Mesenchymal stem cell (in vitro differentiated cells and primary cell): ENCODE data around the gene MPPED2.

ENCODE experiments used
- DNase-seq: peaks from one replicate; pipeline ENCODE4 v3.0.0-alpha.2; 2013
- H2AFZ ChIP-seq: one replicate; pipeline ENCODE4 v1.6.1; 2013; ENCODE audit warnings: low read depth, mild to moderate bottlenecking, control low read depth, inconsistent platforms, low read length, moderate library complexity
- H2AK5ac ChIP-seq: 2 replicates; pipeline ENCODE4 v1.6.1; 2013; ENCODE audit warnings: low read length, moderate library complexity, mild to moderate bottlenecking, inconsistent platforms; ENCODE audit not compliant: severe bottlenecking
- H2BK120ac ChIP-seq: one replicate; pipeline ENCODE4 v1.6.1; 2013; ENCODE audit warnings: low read depth, mild to moderate bottlenecking, inconsistent platforms, low read length, moderate library complexity
- H2BK12ac ChIP-seq, 2 experiments: one replicate each; pipeline ENCODE4 v1.6.1; 2013; ENCODE audit warnings: inconsistent platforms in 2 of 2, low read length in 2 of 2, mild to moderate bottlenecking in 2 of 2, moderate library complexity in 2 of 2, control low read depth in 1 of 2
- H2BK15ac ChIP-seq: one replicate; pipeline ENCODE4 v1.6.1; 2013; ENCODE audit warnings: mild to moderate bottlenecking, low read depth, inconsistent platforms; ENCODE audit not compliant: poor library complexity, severe bottlenecking
- H2BK5ac ChIP-seq: 2 replicates; pipeline ENCODE4 v1.6.1; 2013; ENCODE audit warnings: low read depth, mild to moderate bottlenecking, low read length, control low read depth, inconsistent platforms; ENCODE audit not compliant: poor library complexity, severe bottlenecking
- H3K14ac ChIP-seq, 2 experiments: one replicate each; pipeline ENCODE4 v1.6.1; 2013; ENCODE audit warnings: inconsistent platforms in 2 of 2, low read length in 2 of 2, control low read depth in 1 of 2, mild to moderate bottlenecking in 1 of 2, moderate library complexity in 1 of 2
- H3K18ac ChIP-seq, 2 experiments: one replicate each; pipeline ENCODE4 v1.6.1; 2013; ENCODE audit warnings: inconsistent platforms in 2 of 2, low read length in 2 of 2, control low read depth in 1 of 2, low read depth in 1 of 2, mild to moderate bottlenecking in 1 of 2
- H3K23ac ChIP-seq, 2 experiments: one replicate each; pipeline ENCODE4 v1.6.1; 2013; ENCODE audit warnings: inconsistent platforms in 2 of 2, low read length in 2 of 2, mild to moderate bottlenecking in 2 of 2, moderate library complexity in 2 of 2, control low read depth in 1 of 2
- H3K27ac ChIP-seq: 2 replicates; pipeline ENCODE4 v1.5.1; 2013; ENCODE audit warnings: mild to moderate bottlenecking, moderate library complexity, low read length, control low read depth, inconsistent platforms; ENCODE audit not compliant: poor library complexity, severe bottlenecking
- H3K27me3 ChIP-seq, 2 experiments: 2 replicates each; pipeline versions ENCODE4 v1.6.1 to v1.7.0; 2013; ENCODE audit warnings: low read length in 2 of 2, mild to moderate bottlenecking in 2 of 2, moderate library complexity in 2 of 2, control low read depth in 1 of 2, inconsistent platforms in 1 of 2; ENCODE audit not compliant: control insufficient read depth in 1 of 2, insufficient read depth in 1 of 2
- H3K36me3 ChIP-seq, 2 experiments: 2 replicates each; pipeline versions ENCODE4 v1.6.1 to v1.7.0; 2013; ENCODE audit warnings: low read length in 2 of 2, control low read depth in 1 of 2, inconsistent platforms in 1 of 2, low read depth in 1 of 2, mild to moderate bottlenecking in 1 of 2; ENCODE audit not compliant: insufficient read depth in 2 of 2, control insufficient read depth in 1 of 2
- H3K4ac ChIP-seq, 2 experiments: one replicate each; pipeline ENCODE4 v1.6.1; 2013; ENCODE audit warnings: inconsistent platforms in 2 of 2, low read length in 2 of 2, mild to moderate bottlenecking in 2 of 2, moderate library complexity in 2 of 2, control low read depth in 1 of 2, low read depth in 1 of 2
- H3K4me1 ChIP-seq: 2 replicates; pipeline ENCODE4 v1.6.1; 2013; ENCODE audit warnings: low read depth, low read length, control low read depth; ENCODE audit not compliant: control insufficient read depth, insufficient read depth
- H3K4me2 ChIP-seq: 2 replicates; pipeline ENCODE4 v1.6.1; 2013; ENCODE audit warnings: low read length, mild to moderate bottlenecking, inconsistent platforms; ENCODE audit not compliant: poor library complexity, severe bottlenecking
- H3K4me3 ChIP-seq, 2 experiments: 2 replicates each; pipeline versions ENCODE4 v1.5.1 to v1.7.0; 2013; ENCODE audit warnings: low read length in 2 of 2, mild to moderate bottlenecking in 2 of 2, control low read depth in 1 of 2, low read depth in 1 of 2; ENCODE audit not compliant: insufficient read depth in 1 of 2
- H3K79me1 ChIP-seq: replicated peaks from 2 replicates; pipeline ENCODE4 v1.6.1; 2013; ENCODE audit warnings: mild to moderate bottlenecking, control low read depth, low read length, inconsistent platforms; ENCODE audit not compliant: poor library complexity, severe bottlenecking
- H3K9ac ChIP-seq: 2 replicates; pipeline ENCODE4 v1.7.0; 2013; ENCODE audit warnings: mild to moderate bottlenecking, low read length, moderate library complexity
- H3K9me3 ChIP-seq: 2 replicates; pipeline ENCODE4 v1.7.0; 2013; ENCODE audit warnings: mild to moderate bottlenecking, low read length; ENCODE audit not compliant: control insufficient read depth
- H4K8ac ChIP-seq: one replicate; pipeline ENCODE4 v1.6.1; 2013; ENCODE audit warnings: inconsistent platforms, mild to moderate bottlenecking, low read length, moderate library complexity
- H4K91ac ChIP-seq: one replicate; pipeline ENCODE4 v1.6.1; 2013; ENCODE audit warnings: mild to moderate bottlenecking, low read length, inconsistent platforms
- WGBS: methylation state at CpG from one replicate; pipeline ENCODE4 v1.1.7; 2013; ENCODE audit warnings: mixed read lengths; 5-methylcytosine and 5-hydroxymethylcytosine counted together

MPPED2 gene

DNA sequence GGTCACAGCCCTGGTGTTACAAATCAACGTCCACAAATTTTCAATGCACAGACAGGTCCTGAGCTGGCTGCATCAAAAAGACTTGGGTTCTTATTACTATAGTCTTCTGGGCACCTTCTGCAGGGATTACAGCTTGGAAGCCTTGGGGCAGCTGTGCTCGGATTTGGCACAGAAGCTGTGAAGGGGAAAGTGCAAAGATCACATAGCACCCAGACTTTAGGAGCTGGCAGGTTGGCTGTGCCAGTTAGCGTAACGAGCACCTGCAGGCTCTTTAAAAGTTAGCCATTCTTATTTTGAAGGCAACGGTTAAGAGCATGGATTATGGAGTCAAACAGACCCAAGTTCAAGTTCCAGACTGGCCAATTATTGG lies 162.9 kb downstream of the MPPED2 start:
- no peak overlapping the region for H2BK12ac ChIP-seq
- H3K79me1 ChIP-seq: no peaks in the 10 kb centered on the region
- H2BK120ac ChIP-seq: no peak overlapping the region
- no peak overlapping the region for H3K18ac ChIP-seq
- H3K23ac ChIP-seq: no peak overlapping the region
- no peaks in the 10 kb centered on the region for H3K9me3 ChIP-seq
- no peak overlapping the region for H4K8ac ChIP-seq
- no peak overlapping the region for H3K14ac ChIP-seq
- no peak overlapping the region for H3K4me2 ChIP-seq
- H2BK15ac ChIP-seq: no peak overlapping the region
- H3K4me1 ChIP-seq: peaks cover 18% of the 10 kb centered on the region
- H2BK5ac ChIP-seq: no peak overlapping the region
- 84% methylated on average over 5 of the region's 5 CpGs for WGBS
- no peak overlapping the region for H2AFZ ChIP-seq
- H3K36me3 ChIP-seq: no peaks in the 10 kb centered on the region
- no peak overlapping the region for H4K91ac ChIP-seq
- H3K27ac ChIP-seq: peak overlapping the region; percentile 55
- H3K9ac ChIP-seq: no peak overlapping the region
- peaks cover 7 to 11% of the 10 kb centered on the region in 2 experiments for H3K27me3 ChIP-seq
- no peak for DNase-seq
- H2AK5ac ChIP-seq: peak overlapping the region; percentile 63
- H3K4me3 ChIP-seq: no peak overlapping the region
- no peak overlapping the region for H3K4ac ChIP-seq

DNA sequence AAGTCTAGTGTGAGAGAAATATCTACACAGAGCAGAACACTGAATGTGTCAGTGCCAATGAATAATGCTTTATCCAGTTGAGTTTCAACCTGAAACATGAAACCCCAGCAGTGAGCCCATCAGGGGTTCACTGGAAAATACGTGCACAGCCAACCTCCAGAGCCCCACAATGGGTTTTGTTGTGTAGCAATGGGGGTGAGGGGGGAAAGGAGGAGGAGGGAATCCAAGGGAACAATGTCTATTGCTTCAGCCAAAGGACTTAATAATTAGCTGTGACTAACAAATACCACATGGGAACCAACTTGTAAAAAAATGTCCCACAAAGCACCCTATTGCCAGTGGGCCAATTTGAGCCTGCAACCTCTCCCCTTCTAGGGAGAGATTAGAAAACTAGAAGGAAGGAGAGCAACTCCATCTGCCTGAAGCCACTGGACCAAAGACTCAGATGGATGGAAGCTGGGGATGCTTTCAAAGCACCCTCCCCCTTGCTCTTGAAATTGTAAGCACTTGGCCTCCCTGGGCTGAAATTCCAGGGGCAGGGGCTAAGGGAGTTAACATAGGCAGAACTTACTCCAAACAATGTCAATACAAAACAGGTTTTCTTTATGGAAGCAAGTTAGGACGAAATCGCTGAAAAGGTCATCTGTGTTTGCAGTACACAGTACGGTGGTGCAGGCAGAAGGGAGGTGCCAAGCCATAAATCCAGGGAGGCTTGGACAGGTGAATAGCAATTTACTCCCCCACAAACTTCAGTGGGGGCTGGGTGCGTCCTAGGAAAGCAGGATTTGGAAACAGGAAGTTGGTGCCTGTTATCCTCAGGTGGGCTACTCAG lies 163.5 kb downstream of the MPPED2 start:
- peaks cover 18% of the 10 kb centered on the region for H3K4me1 ChIP-seq
- H2BK5ac ChIP-seq: no peak overlapping the region
- H2AK5ac ChIP-seq: peak overlapping the region; percentile 63
- no peak overlapping the region for H3K9ac ChIP-seq
- no peak overlapping the region for H3K4me3 ChIP-seq
- H2BK120ac ChIP-seq: no peak overlapping the region
- H3K9me3 ChIP-seq: no peaks in the 10 kb centered on the region
- no peak overlapping the region for H3K4me2 ChIP-seq
- H4K8ac ChIP-seq: no peak overlapping the region
- no peak overlapping the region for H3K4ac ChIP-seq
- H4K91ac ChIP-seq: no peak overlapping the region
- no peaks in the 10 kb centered on the region for H3K79me1 ChIP-seq
- H3K14ac ChIP-seq: no peak overlapping the region
- DNase-seq: no peak
- no peaks in the 10 kb centered on the region for H3K36me3 ChIP-seq
- peak overlapping the region; percentile 55 for H3K27ac ChIP-seq
- H3K18ac ChIP-seq: no peak overlapping the region
- no peak overlapping the region for H3K23ac ChIP-seq
- H2AFZ ChIP-seq: no peak overlapping the region
- WGBS: 51% methylated on average over 5 of the region's 5 CpGs
- H2BK12ac ChIP-seq: no peak overlapping the region
- H2BK15ac ChIP-seq: no peak overlapping the region
- H3K27me3 ChIP-seq: peaks cover 11% of the 10 kb centered on the region in 2 experiments

DNA sequence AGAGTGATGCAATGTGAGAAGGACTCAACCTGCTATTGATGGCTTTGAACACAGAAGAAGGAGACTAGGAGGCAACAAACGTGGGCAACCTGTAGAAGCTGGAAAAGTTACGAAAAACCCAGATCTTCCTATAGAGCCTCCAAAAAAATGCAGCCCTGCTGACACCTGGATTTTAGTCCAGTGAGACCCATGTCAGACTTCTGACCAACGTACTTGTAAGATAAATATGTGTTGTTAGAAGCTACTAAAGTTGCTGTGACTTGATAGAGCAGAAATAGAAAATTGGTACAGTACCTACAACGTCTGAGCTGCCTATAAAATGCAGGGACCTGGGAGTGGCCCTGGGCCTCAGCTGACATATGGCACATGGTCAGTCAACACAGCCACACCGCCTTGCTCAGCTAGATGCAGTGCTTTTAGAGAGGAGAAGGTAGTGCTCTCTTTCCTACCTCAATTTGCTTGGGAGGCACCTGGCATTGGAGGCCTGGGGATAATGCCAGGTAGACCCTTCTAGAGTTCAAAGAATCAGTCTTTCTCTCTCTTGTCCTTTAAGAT lies 165.8 kb downstream of the MPPED2 start:
- no peak overlapping the region for H3K18ac ChIP-seq
- no peak overlapping the region for H2BK120ac ChIP-seq
- no peaks in the 10 kb centered on the region for H3K36me3 ChIP-seq
- H3K79me1 ChIP-seq: no peaks in the 10 kb centered on the region
- peaks cover 18% of the 10 kb centered on the region for H3K4me1 ChIP-seq
- H3K4ac ChIP-seq: no peak overlapping the region
- H2AK5ac ChIP-seq: no peak overlapping the region
- H3K27ac ChIP-seq: no peak overlapping the region
- no peak overlapping the region for H3K23ac ChIP-seq
- H2BK12ac ChIP-seq: no peak overlapping the region
- H3K9ac ChIP-seq: no peak overlapping the region
- H4K8ac ChIP-seq: no peak overlapping the region
- H3K9me3 ChIP-seq: no peaks in the 10 kb centered on the region
- no peak overlapping the region for H2BK15ac ChIP-seq
- no peak overlapping the region for H2BK5ac ChIP-seq
- no peak overlapping the region for H2AFZ ChIP-seq
- DNase-seq: no peak
- no peak overlapping the region for H3K4me2 ChIP-seq
- H4K91ac ChIP-seq: no peak overlapping the region
- peaks cover 11 to 13% of the 10 kb centered on the region in 2 experiments for H3K27me3 ChIP-seq
- WGBS: 56% methylated on average over 4 of the region's 5 CpGs
- no peak overlapping the region for H3K14ac ChIP-seq
- H3K4me3 ChIP-seq: no peak overlapping the region

DNA sequence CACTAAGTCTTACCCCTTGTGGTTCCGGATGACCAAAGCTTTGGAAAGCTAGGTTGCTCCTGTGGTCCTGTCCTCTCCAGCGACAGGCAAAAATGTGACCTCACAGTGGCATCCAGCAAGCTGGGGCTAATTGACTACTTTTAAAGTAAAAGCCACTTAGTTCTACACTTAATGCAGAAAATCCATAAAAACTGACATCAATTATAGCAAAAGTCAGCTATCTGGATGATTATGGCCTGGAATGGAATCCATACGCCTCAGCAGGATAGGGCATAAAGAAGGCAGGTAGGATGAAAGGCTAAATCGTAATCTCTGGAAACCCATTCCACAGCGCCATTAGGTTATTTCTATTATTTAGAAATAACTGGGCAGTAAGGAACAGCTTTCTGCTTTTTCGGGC lies 171.3 kb downstream of the MPPED2 start:
- DNase-seq: no peak
- 91% methylated on average over 6 of the region's 6 CpGs for WGBS

More for the DNA sequence above, 171.3 kb downstream of the MPPED2 start:
- Histone ChIP-seq H3K27ac (no peak overlapping the region), H3K14ac (no peak overlapping the region), H3K23ac (no peak overlapping the region), H3K36me3 (no peaks in the 10 kb centered on the region), H3K4me3 (no peak overlapping the region), H2BK120ac (no peak overlapping the region), H3K27me3 (peaks cover 3 to 22% of the 10 kb centered on the region in 2 experiments), H2AK5ac (no peak overlapping the region), H3K4me2 (no peak overlapping the region), H2BK12ac (no peak overlapping the region), H2BK15ac (no peak overlapping the region), H4K8ac (no peak overlapping the region), H3K9ac (no peak overlapping the region), H3K4ac (no peak overlapping the region), H4K91ac (no peak overlapping the region), H3K4me1 (no peaks in the 10 kb centered on the region), H3K9me3 (no peaks in the 10 kb centered on the region), H3K79me1 (no peaks in the 10 kb centered on the region), H2AFZ (no peak overlapping the region), H2BK5ac (no peak overlapping the region), H3K18ac (no peak overlapping the region)
